A375 (cell line): ENCODE results near the gene ANXA1. TPM values are rescaled to one million over a fixed set of nuclear protein-coding genes. Genes with fewer than 3 reads are reported as not detected.

Experiments
- total RNA-seq: library from RNA; depleted of rRNA; stranded (reverse); fragments of >200 nt; shearing (Covaris generic); gene quantifications from 2 replicates; pipeline ENCODE4 v1.2.3, GENCODE V29; 2014; rRNA removed

Gene ANXA1
- total RNA-seq = 1,027 and 1,111 TPM in 2 replicates

GRCh38 chr9:73151653-73152542 lies at the start of gene ANXA1:
TSS of gene ANXA1 (plus strand) at chr9:73151865. CDS start at chr9:73158536, 6,671 bp downstream.

Other genes starting within 250 kb of the ANXA1 start
- 0.13 TPM in 1 of 2 replicates, not detected in the other for gene ALDH1A1, start 198.8 kb upstream of the ANXA1 start, total RNA-seq